ENCODE results near the gene ACTG1.

Gene ACTG1

GRCh38 chr17:81518113-81518784 lies 5.7 kb upstream of the ACTG1 start:
- no peak for DNase-seq (ENCODE audit: low read depth, low spot score)

GRCh38 chr17:81517339-81518112 lies 4.9 kb upstream of the ACTG1 start:
- no peak for DNase-seq (ENCODE audit: low read depth, low spot score)

GRCh38 chr17:81517009-81517338 lies 4.4 kb upstream of the ACTG1 start:
- DNase-seq (ENCODE audit: low read depth, low spot score), result no peak

- no peak for DNase-seq (ENCODE audit: low read depth, low spot score)
Measured at GRCh38 chr17:81516439-81516838, 3.8 kb upstream of the ACTG1 start.

GRCh38 chr17:81515530-81516041 lies 3.0 kb upstream of the ACTG1 start:
- DNase-seq (ENCODE audit: low read depth, low spot score), result no peak

- no peak for DNase-seq (ENCODE audit: low read depth, low spot score)
Measured at GRCh38 chr17:81514739-81515529, 2.3 kb upstream of the ACTG1 start.

GRCh38 chr17:81514489-81514738 lies 1.8 kb upstream of the ACTG1 start:
- DNase-seq (ENCODE audit: low read depth, low spot score), result no peak

GRCh38 chr17:81513753-81514488 lies 1.3 kb upstream of the ACTG1 start:
- no peak for DNase-seq (ENCODE audit: low read depth, low spot score)

- DNase-seq (ENCODE audit: low read depth, low spot score), result no peak
Measured at GRCh38 chr17:81513372-81513752, 763 bp upstream of the ACTG1 start.

- no peak for DNase-seq (ENCODE audit: low read depth, low spot score)
Measured at GRCh38 chr17:81511804-81512561, 616 bp downstream of the ACTG1 start.

GRCh38 chr17:81511554-81511803 lies 1.1 kb downstream of the ACTG1 start:
- DNase-seq (ENCODE audit: low read depth, low spot score), result no peak

- no peak for DNase-seq (ENCODE audit: low read depth, low spot score)
Measured at GRCh38 chr17:81510785-81511553, 1.6 kb downstream of the ACTG1 start.

- no peak for DNase-seq (ENCODE audit: low read depth, low spot score)
Measured at GRCh38 chr17:81509972-81510784, 2.4 kb downstream of the ACTG1 start.

- DNase-seq (ENCODE audit: low read depth, low spot score), result no peak
Measured at GRCh38 chr17:81509207-81509971, 3.2 kb downstream of the ACTG1 start.

GRCh38 chr17:81508639-81509206 lies 3.9 kb downstream of the ACTG1 start:
- no peak for DNase-seq (ENCODE audit: low read depth, low spot score)

- DNase-seq (ENCODE audit: low read depth, low spot score), result no peak
Measured at GRCh38 chr17:81503619-81504018, 9.0 kb downstream of the ACTG1 start.

GRCh38 chr17:81502471-81503017 lies 10.1 kb downstream of the ACTG1 start:
- no peak for DNase-seq (ENCODE audit: low read depth, low spot score)

- DNase-seq (ENCODE audit: low read depth, low spot score), result no peak
Measured at GRCh38 chr17:81500047-81500446, 12.6 kb downstream of the ACTG1 start.

GRCh38 chr17:81499601-81499970 lies 13.0 kb downstream of the ACTG1 start:
- no peak for DNase-seq (ENCODE audit: low read depth, low spot score)

Measured in activated CD4-positive, CD25-positive, alpha-beta regulatory T cell treated with anti-CD3 and anti-CD28 coated beads, Interleukin-2, amount 50 U/mL, for 16 hours (primary cell).